AG10803 (cell line): Measurements from ENCODE around the gene CNOT6.

Source experiments
- DNase-seq: peaks from one replicate; pipeline ENCODE4 v3.0.0; 2010; ENCODE audit warnings: low read depth
- H3K4me3 ChIP-seq: 2 replicates; pipeline ENCODE4 v1.5.1; 2011; ENCODE audit warnings: mild to moderate bottlenecking, low read length, control low read depth
- TF ChIP-seq, protein P1 (sequence below): conservative IDR thresholded peaks from 2 replicates; pipeline ENCODE4 v1.5.1; 2011; ENCODE audit warnings: mild to moderate bottlenecking, low read length, control low read depth, inconsistent platforms

CNOT6 gene

DNA sequence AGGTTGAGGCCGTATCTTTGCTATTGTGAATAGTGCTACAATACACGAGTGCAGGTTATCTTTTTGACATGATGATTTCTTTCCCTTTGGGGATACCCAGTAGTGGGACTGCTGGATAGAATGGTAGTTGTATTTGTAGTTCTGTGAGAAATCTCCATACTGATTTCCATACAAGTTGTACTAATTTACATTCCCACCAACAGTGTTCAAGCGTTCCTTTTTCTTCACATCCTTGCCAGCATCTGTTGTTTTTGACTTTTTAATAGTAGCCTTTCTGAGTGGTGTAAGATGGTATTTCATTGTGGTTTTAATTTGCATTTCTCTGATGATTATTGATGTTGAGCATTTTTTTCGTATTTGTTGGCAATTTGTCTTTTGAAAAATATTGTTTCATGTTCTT is 41.4 kb downstream of the CNOT6 start:
- H3K4me3 ChIP-seq, result no peak overlapping the region
- no peak for DNase-seq
- TF ChIP-seq, protein P1, sequence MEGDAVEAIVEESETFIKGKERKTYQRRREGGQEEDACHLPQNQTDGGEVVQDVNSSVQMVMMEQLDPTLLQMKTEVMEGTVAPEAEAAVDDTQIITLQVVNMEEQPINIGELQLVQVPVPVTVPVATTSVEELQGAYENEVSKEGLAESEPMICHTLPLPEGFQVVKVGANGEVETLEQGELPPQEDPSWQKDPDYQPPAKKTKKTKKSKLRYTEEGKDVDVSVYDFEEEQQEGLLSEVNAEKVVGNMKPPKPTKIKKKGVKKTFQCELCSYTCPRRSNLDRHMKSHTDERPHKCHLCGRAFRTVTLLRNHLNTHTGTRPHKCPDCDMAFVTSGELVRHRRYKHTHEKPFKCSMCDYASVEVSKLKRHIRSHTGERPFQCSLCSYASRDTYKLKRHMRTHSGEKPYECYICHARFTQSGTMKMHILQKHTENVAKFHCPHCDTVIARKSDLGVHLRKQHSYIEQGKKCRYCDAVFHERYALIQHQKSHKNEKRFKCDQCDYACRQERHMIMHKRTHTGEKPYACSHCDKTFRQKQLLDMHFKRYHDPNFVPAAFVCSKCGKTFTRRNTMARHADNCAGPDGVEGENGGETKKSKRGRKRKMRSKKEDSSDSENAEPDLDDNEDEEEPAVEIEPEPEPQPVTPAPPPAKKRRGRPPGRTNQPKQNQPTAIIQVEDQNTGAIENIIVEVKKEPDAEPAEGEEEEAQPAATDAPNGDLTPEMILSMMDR, result no peak

DNA sequence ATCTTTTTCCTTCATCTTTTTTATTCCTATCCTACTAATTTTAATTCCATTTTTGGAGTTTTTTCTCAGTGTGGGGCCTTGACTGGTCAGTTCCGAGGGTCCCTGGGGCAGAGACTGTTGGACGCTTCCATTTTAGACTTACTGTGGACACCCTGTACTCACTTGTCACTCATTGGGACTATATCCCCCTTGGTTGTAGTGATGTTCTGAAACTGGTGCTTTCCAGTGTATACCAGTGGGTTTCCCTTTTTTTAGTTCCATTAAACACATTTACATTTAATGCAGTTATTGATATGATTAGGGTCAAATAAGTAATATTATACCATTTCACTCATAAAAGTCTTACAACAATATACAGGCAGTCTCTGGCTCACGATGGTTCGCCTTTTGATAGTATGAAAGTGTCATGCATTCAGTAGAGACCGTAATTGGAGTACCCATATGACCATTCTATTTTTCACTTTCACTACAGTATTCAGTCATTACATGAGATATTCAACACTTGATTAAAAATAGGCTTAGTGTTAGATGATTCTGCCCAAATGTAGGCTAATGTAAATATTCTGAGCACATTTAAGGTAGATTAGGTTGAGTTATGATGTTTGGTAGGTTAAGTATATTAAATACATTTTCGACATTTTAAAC is 46.0 kb downstream of the CNOT6 start:
- no peak overlapping the region for H3K4me3 ChIP-seq
- TF ChIP-seq, protein P1, result no peak
- DNase-seq, result no peak

DNA sequence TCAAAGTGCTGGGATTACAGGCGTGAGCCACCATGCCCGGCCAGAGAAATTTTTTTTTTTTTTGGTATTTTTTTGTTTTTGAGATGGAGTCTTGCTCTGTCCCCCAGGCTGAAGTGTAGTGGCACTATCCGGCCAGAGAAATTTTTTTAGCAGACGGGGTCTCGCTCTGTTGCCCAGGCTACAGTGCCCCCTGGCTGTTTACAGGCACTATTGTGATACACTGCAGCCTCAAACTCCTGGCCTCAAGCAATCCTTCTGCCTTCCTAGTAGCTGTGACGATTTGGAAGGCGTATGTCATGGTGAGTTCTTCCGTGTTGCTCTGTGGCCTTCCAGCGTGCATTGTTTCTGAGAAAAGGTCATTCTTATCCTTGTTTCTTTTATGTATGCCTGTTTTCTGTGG is 47.5 kb downstream of the CNOT6 start:
- H3K4me3 ChIP-seq, result no peak overlapping the region
- no peak for DNase-seq
- TF ChIP-seq, protein P1, result no peak

DNA sequence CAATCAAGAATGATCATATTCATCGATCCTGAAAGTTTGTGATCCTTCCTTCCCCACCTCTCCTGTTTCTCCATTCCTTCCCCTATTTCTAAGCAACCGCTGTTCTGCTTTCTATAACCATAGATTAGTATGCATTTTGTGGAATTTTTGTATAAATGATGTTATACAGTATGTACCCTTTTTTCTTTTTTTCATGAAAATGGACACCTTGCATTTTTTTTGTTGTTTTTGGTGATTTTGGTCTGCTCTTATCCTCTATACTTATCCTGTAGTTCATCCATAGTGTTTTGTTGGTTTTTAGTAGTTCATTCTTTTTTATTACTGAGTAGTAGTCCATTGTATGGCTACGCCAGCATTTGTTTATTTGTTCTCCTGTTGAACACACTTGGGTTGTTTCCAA is 51.1 kb downstream of the CNOT6 start:
- DNase-seq, result no peak
- no peak overlapping the region for H3K4me3 ChIP-seq
- TF ChIP-seq, protein P1, result no peak

DNA sequence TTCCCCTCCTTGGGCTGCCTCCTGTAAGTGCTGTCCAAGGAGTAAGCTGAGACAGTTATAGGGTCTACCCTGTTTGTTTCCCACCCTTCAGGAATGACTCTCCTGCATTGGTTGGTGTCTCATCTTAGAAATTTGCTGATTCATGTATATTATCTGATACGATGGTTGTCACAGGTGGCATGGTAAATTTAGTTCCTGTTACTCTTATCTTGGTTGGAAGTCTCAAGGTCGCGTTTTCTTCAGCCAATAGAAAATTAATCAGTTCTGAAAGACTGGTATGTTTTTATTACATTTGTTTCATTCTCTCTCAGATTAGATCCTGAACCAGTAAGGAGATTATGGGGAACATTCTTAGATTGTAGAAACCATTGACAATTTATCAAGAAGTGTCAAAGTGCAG is 54.4 kb downstream of the CNOT6 start:
- H3K4me3 ChIP-seq, result no peak overlapping the region
- TF ChIP-seq, protein P1, result no peak
- no peak for DNase-seq

DNA sequence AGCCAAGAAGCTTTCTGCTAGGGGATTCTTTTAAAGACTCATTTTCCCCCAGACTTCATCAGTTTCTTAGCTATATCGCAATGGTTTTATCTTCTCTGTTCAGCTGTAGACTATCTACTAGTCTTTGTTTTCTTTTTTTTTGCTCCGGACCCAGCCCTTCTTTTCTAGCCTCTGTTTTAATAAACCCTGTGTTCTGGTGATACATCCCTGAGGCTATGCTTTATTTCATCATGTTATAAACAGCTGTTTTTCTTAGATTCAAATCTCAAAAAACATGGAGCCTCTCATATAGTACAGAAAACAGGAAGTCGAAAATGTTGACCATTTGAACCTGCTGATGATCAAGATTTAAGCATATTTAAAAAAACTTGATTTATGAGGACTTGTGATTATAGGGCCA is 59.4 kb downstream of the CNOT6 start:
- no peak overlapping the region for H3K4me3 ChIP-seq

More for the DNA sequence above, 59.4 kb downstream of the CNOT6 start:
- DNase-seq, result no peak
- TF ChIP-seq, protein P1, result no peak
